ENCODE measurements around the gene RBBP8NL.

Gene RBBP8NL

GRCh38 chr20:62405981-62406513 lies 21.3 kb downstream of the RBBP8NL start:
- DNase-seq: no peak

- DNase-seq: peak; percentile 46
Observed at GRCh38 chr20:62405108-62405980, 22.0 kb downstream of the RBBP8NL start.

- DNase-seq: no peak
Observed at GRCh38 chr20:62404761-62405107, 22.6 kb downstream of the RBBP8NL start.

GRCh38 chr20:62404112-62404665 lies 23.1 kb downstream of the RBBP8NL start:
- no peak for DNase-seq

- no peak for DNase-seq
Observed at GRCh38 chr20:62403331-62403730, 24.0 kb downstream of the RBBP8NL start.

- DNase-seq: no peak
Observed at GRCh38 chr20:62402456-62403150, 24.7 kb downstream of the RBBP8NL start.

GRCh38 chr20:62401331-62401779 lies 26.0 kb downstream of the RBBP8NL start:
- no peak for DNase-seq

- DNase-seq: no peak
Observed at GRCh38 chr20:62400541-62400940, 26.8 kb downstream of the RBBP8NL start.

GRCh38 chr20:62400021-62400420 lies 27.3 kb downstream of the RBBP8NL start:
- no peak for DNase-seq

GRCh38 chr20:62398120-62398821 lies 29.1 kb downstream of the RBBP8NL start:
- DNase-seq: no peak

GRCh38 chr20:62396367-62397239 lies 30.7 kb downstream of the RBBP8NL start:
- no peak for DNase-seq

- no peak for DNase-seq
Observed at GRCh38 chr20:62395311-62396242, 31.8 kb downstream of the RBBP8NL start.

- DNase-seq: no peak
Observed at GRCh38 chr20:62394248-62395245, 32.8 kb downstream of the RBBP8NL start.

- no peak for DNase-seq
Observed at GRCh38 chr20:62393830-62394229, 33.5 kb downstream of the RBBP8NL start.

- DNase-seq: no peak
Observed at GRCh38 chr20:62393335-62393665, 34.0 kb downstream of the RBBP8NL start.

GRCh38 chr20:62392621-62393334 lies 34.6 kb downstream of the RBBP8NL start:
- DNase-seq: no peak

GRCh38 chr20:62392077-62392418 lies 35.3 kb downstream of the RBBP8NL start:
- no peak for DNase-seq

- no peak for DNase-seq
Observed at GRCh38 chr20:62391165-62392076, 35.9 kb downstream of the RBBP8NL start.

Measured in hematopoietic multipotent progenitor cell treated with erythropoietin and hydrocortisone succinate and interleukin-3 and kit ligand, for 4 days (in vitro differentiated cells).